Activated T-helper 17 cell treated with anti-CD3 and anti-CD28 coated beads, Interleukin-2, amount 50 U/mL, for 72 hours (primary cell): ENCODE data around the gene KDM3B. TPM values are rescaled to one million over a fixed set of nuclear protein-coding genes. Genes with fewer than 3 reads are reported as not detected.

Source experiments
- ATAC-seq: fragments of 150-1000 bp; cut with Tn5 transposase; replicated peaks from 2 replicates; pipeline ENCODE4 v1.10.0; 2021; ENCODE audit warnings: mild to moderate bottlenecking, moderate library complexity
- H3K27ac Mint-ChIP-seq: one replicate; pipeline ENCODE4 v1.8.0; 2022; ENCODE audit warnings: mixed read lengths
- H3K27me3 Mint-ChIP-seq: one replicate; pipeline ENCODE4 v1.8.0; 2022; ENCODE audit warnings: mixed read lengths
- H3K36me3 Mint-ChIP-seq: one replicate; pipeline ENCODE4 v1.8.0; 2022; ENCODE audit warnings: low read depth, mild to moderate bottlenecking, mixed read lengths
- H3K4me1 Mint-ChIP-seq: one replicate; pipeline ENCODE4 v1.8.0; 2022; ENCODE audit warnings: mixed read lengths
- H3K4me3 Mint-ChIP-seq: one replicate; pipeline ENCODE4 v1.8.0; 2022; ENCODE audit warnings: mild to moderate bottlenecking, mixed read lengths
- H3K9me3 Mint-ChIP-seq: one replicate; pipeline ENCODE4 v1.8.0; 2022; ENCODE audit warnings: mixed read lengths
- total RNA-seq, 2 donors: library from RNA; stranded (reverse); gene quantifications; one replicate each; pipeline ENCODE4 v1.2.3, GENCODE V29; 2022

Gene KDM3B
- total RNA-seq, 2 donors from 2014 or later: 42.1 to 51.4 TPM

- Mint-ChIP-seq H3K36me3 (no peaks in the 10 kb centered on the region), H3K27ac (peak overlapping the region; percentile 99), H3K27me3 (no peaks in the 10 kb centered on the region), H3K4me3 (peak overlapping the region; percentile 87), H3K9me3 (peaks cover 3% of the 10 kb centered on the region), H3K4me1 (peaks cover 29% of the 10 kb centered on the region)
- peak; percentile 75 for ATAC-seq
These were observed 106.9 kb downstream of the KDM3B start for GRCh38 chr5:138459311-138459933.

- Mint-ChIP-seq H3K4me1 (peaks cover 29% of the 10 kb centered on the region), H3K27me3 (no peaks in the 10 kb centered on the region), H3K36me3 (peaks cover 4% of the 10 kb centered on the region), H3K27ac (peak overlapping the region; percentile 99), H3K9me3 (peaks cover 3% of the 10 kb centered on the region), H3K4me3 (peak overlapping the region; percentile 87)
- no peak for ATAC-seq
These were observed 107.7 kb downstream of the KDM3B start for GRCh38 chr5:138460032-138460693.

GRCh38 chr5:138461343-138462125 lies 109.0 kb downstream of the KDM3B start:
- H3K9me3 Mint-ChIP-seq: peaks cover 3% of the 10 kb centered on the region

GRCh38 chr5:138463419-138464007 lies 111.0 kb downstream of the KDM3B start:
- H3K4me3 Mint-ChIP-seq: peak overlapping the region; percentile 87
- H3K9me3 Mint-ChIP-seq: peaks cover 3% of the 10 kb centered on the region
- H3K4me1 Mint-ChIP-seq: peaks cover 43% of the 10 kb centered on the region
- peaks cover 38% of the 10 kb centered on the region for H3K36me3 Mint-ChIP-seq
- no peaks in the 10 kb centered on the region for H3K27me3 Mint-ChIP-seq
- H3K27ac Mint-ChIP-seq: peak overlapping the region; percentile 84
- ATAC-seq: no peak

More at GRCh38 chr5:138461343-138462125, 109.0 kb downstream of the KDM3B start:
- peak overlapping the region; percentile 99 for H3K27ac Mint-ChIP-seq
- peaks cover 29% of the 10 kb centered on the region for H3K4me1 Mint-ChIP-seq
- ATAC-seq: no peak
- peaks cover 18% of the 10 kb centered on the region for H3K36me3 Mint-ChIP-seq
- H3K27me3 Mint-ChIP-seq: no peaks in the 10 kb centered on the region
- peak overlapping the region; percentile 87 for H3K4me3 Mint-ChIP-seq

GRCh38 chr5:138464008-138464387 lies 111.5 kb downstream of the KDM3B start:
- Mint-ChIP-seq H3K4me3 (peak overlapping the region; percentile 87), H3K27me3 (no peaks in the 10 kb centered on the region), H3K36me3 (peaks cover 42% of the 10 kb centered on the region), H3K4me1 (peaks cover 41% of the 10 kb centered on the region), H3K9me3 (peaks cover 3% of the 10 kb centered on the region), H3K27ac (peak overlapping the region; percentile 84)
- ATAC-seq: peak; percentile 65

GRCh38 chr5:138464388-138465260 lies 112.1 kb downstream of the KDM3B start:
- Mint-ChIP-seq H3K27me3 (no peaks in the 10 kb centered on the region), H3K36me3 (peaks cover 42% of the 10 kb centered on the region), H3K4me3 (peak overlapping the region; percentile 87), H3K4me1 (peaks cover 37% of the 10 kb centered on the region), H3K9me3 (no peaks in the 10 kb centered on the region), H3K27ac (peak overlapping the region; percentile 84)
- ATAC-seq: peak; percentile 81

- Mint-ChIP-seq H3K9me3 (no peaks in the 10 kb centered on the region), H3K4me3 (peak within 1 kb of the TSS; percentile 87), H3K36me3 (peaks cover 42% of the 10 kb centered on the region), H3K4me1 (peaks cover 33% of the 10 kb centered on the region), H3K27me3 (no peaks in the 10 kb centered on the region), H3K27ac (peak within 1 kb of the TSS; percentile 84)
- ATAC-seq: peak; percentile 66
These were observed 113.0 kb downstream of the KDM3B start, which contains the start of gene EGR1 for GRCh38 chr5:138465261-138466124. EGR1 (plus strand) TSS chr5:138465479; CDS start chr5:138465762, 283 bp downstream.

GRCh38 chr5:138466125-138466899 lies 113.8 kb downstream of the KDM3B start:
- H3K4me3 Mint-ChIP-seq: peak overlapping the region; percentile 87
- H3K4me1 Mint-ChIP-seq: peaks cover 25% of the 10 kb centered on the region
- ATAC-seq: no peak
- peak overlapping the region; percentile 84 for H3K27ac Mint-ChIP-seq
- no peaks in the 10 kb centered on the region for H3K27me3 Mint-ChIP-seq
- H3K36me3 Mint-ChIP-seq: peaks cover 42% of the 10 kb centered on the region
- no peaks in the 10 kb centered on the region for H3K9me3 Mint-ChIP-seq

- Mint-ChIP-seq H3K27ac (peak overlapping the region; percentile 72), H3K9me3 (no peaks in the 10 kb centered on the region), H3K4me1 (peaks cover 22% of the 10 kb centered on the region), H3K27me3 (no peaks in the 10 kb centered on the region), H3K4me3 (peak overlapping the region; percentile 87), H3K36me3 (peaks cover 42% of the 10 kb centered on the region)
- ATAC-seq: no peak
These were observed 114.6 kb downstream of the KDM3B start for GRCh38 chr5:138466900-138467710.

- H3K9me3 Mint-ChIP-seq: no peaks in the 10 kb centered on the region
- H3K4me3 Mint-ChIP-seq: peak overlapping the region; percentile 87
- H3K4me1 Mint-ChIP-seq: peaks cover 22% of the 10 kb centered on the region
- no peak for ATAC-seq
- no peaks in the 10 kb centered on the region for H3K27me3 Mint-ChIP-seq
- H3K27ac Mint-ChIP-seq: peak overlapping the region; percentile 72
- peaks cover 42% of the 10 kb centered on the region for H3K36me3 Mint-ChIP-seq
These were observed 115.2 kb downstream of the KDM3B start for GRCh38 chr5:138467711-138468132.

- H3K27ac Mint-ChIP-seq: peak overlapping the region; percentile 72
These were observed 115.9 kb downstream of the KDM3B start for GRCh38 chr5:138468133-138468965.

More at GRCh38 chr5:138468133-138468965, 115.9 kb downstream of the KDM3B start:
- Mint-ChIP-seq H3K36me3 (peaks cover 42% of the 10 kb centered on the region), H3K9me3 (no peaks in the 10 kb centered on the region), H3K4me3 (peak overlapping the region; percentile 87), H3K27me3 (no peaks in the 10 kb centered on the region), H3K4me1 (peaks cover 22% of the 10 kb centered on the region)
- ATAC-seq: no peak
